HEK293 (cell line): ENCODE data around the gene DBX2.

Source experiments
- ZBTB20 ChIP-seq: fragments of 450-650 bp; formaldehyde crosslinking; IDR thresholded peaks from 2 replicates; pipeline ENCODE4 v1.5.1; 2016; ENCODE audit warnings: missing biosample characterization, missing genetic modification characterization
- ZBTB26 ChIP-seq: fragments of 450-650 bp; formaldehyde crosslinking; optimal IDR thresholded peaks from 2 replicates; pipeline ENCODE3; 2016; ENCODE audit warnings: missing biosample characterization, mild to moderate bottlenecking, missing genetic modification characterization
- ZNF558 ChIP-seq: fragments of 450-650 bp; formaldehyde crosslinking; IDR thresholded peaks from 2 replicates; pipeline ENCODE4 v1.5.1; 2016; ENCODE audit warnings: missing biosample characterization, missing genetic modification characterization
- TF ChIP-seq, protein P1 (sequence below): fragments of 450-650 bp; formaldehyde crosslinking; IDR thresholded peaks from 2 replicates; pipeline ENCODE4 v1.5.1; 2016; ENCODE audit warnings: missing biosample characterization, missing genetic modification characterization

- TF ChIP-seq, protein P1, sequence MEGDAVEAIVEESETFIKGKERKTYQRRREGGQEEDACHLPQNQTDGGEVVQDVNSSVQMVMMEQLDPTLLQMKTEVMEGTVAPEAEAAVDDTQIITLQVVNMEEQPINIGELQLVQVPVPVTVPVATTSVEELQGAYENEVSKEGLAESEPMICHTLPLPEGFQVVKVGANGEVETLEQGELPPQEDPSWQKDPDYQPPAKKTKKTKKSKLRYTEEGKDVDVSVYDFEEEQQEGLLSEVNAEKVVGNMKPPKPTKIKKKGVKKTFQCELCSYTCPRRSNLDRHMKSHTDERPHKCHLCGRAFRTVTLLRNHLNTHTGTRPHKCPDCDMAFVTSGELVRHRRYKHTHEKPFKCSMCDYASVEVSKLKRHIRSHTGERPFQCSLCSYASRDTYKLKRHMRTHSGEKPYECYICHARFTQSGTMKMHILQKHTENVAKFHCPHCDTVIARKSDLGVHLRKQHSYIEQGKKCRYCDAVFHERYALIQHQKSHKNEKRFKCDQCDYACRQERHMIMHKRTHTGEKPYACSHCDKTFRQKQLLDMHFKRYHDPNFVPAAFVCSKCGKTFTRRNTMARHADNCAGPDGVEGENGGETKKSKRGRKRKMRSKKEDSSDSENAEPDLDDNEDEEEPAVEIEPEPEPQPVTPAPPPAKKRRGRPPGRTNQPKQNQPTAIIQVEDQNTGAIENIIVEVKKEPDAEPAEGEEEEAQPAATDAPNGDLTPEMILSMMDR (tag by site-specific recombination), result no peak
- TF ChIP-seq ZNF558 (tag by site-specific recombination) (no peak), ZBTB26 (no peak), ZBTB20 (tag by site-specific recombination) (no peak)
Measured at GRCh38 chr12:45017916-45018315, 33.0 kb downstream of the DBX2 start.
